HG03565 (cell line): ENCODE data around the gene RIN1.
A peak's percentile ranks its signal among the peaks of the same experiment; 100 is the strongest.
"Not testable (repeated sequence)": the region's sequence is repeated elsewhere in the genome, so short reads cannot be mapped to it uniquely, and the experiment has no call there.

ENCODE experiments used
- ATAC-seq: cut with Tn5 transposase; IDR thresholded peaks from one replicate; pipeline ENCODE4 v1.9.1; 2021; ENCODE audit warnings: mild to moderate bottlenecking, moderate library complexity; ENCODE audit not compliant: unreplicated experiment

The RIN1 gene

GRCh38 chr11:66322732-66323427 lies 13.4 kb downstream of the RIN1 start:
- ATAC-seq: no peak

DNA sequence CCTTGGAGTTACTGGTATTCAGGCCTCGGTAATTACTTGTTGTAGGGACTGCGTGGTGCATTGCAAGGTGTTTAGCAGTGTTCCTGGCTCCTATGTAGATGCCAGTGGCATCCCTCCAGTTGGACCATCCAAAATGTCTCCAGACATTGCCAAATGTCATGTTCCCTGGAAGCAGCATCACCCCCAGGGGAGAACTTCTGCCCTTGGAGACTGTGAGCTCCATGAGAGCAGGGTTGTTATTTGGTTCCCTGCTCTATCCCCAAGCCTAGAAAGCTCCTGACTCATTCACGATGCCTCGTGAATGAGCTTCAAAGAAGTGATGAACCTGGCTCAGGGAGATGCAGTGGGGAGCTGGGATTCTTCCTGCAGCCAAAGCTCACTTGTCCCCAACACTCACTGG lies 14.6 kb downstream of the RIN1 start:
- no peak for ATAC-seq

DNA sequence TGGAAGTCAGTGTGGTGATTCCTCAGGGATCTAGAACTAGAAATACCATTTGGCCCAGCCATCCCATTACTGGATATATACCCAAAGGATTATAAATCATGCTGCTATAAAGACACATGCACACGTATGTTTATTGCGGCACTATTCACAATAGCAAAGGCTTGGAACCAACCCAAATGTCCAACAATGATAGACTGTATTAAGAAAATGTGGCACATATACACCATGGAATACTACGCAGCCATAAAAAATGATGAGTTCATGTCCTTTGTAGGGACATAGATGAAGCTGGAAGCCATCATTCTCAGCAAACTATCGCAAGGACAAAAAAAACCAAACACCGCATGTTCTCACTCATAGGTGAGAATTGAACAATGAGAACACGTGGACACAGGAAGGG lies 15.5 kb downstream of the RIN1 start:
- ATAC-seq: not testable (repeated sequence)

GRCh38 chr11:66320289-66320688 lies 15.9 kb downstream of the RIN1 start:
- ATAC-seq: not testable (repeated sequence)

- ATAC-seq: no peak
Measured at GRCh38 chr11:66318600-66318970, 17.6 kb downstream of the RIN1 start.

DNA sequence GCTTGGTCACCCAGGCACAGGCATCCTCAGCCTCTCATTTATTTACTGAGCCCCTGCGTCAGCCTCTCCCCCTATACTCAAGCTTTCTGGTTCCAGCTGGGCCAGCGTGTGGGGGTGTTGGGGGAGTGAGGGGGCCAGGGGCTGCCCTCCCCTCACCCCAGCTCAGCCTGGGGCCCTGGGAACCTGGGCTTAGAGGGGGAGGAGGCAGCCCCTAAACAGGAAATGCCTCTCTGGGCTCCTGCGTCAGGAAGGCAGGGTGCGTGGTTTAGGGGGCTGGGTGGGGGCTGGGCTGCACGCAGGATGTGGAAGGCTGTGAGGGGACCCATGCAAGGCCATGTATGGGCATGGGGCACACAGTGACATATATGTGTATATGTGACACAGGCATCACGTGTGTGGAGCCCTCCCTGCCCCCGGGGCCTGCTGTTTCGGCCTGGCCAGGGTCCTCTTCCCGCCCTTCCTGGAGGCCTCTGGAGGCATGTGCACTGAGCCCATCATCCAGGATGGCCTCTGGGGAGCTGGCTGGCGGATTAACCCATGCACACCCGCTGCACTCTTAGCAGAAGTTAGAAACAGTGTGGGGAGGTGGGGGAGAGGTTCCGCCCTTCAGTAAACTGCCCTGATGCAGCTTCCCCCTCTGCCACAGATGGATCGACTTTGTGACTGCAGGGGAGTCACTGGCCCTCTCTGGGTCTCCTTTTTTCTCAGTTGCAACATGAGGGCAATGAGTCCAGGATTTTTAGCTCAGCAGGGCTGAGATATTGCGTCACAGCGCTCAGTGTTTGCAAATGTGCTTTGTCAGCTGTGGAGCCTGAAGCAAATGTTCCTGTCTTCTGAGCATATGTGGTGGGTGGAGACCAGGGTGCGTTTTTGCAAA lies 18.3 kb downstream of the RIN1 start:
- ATAC-seq: no peak

DNA sequence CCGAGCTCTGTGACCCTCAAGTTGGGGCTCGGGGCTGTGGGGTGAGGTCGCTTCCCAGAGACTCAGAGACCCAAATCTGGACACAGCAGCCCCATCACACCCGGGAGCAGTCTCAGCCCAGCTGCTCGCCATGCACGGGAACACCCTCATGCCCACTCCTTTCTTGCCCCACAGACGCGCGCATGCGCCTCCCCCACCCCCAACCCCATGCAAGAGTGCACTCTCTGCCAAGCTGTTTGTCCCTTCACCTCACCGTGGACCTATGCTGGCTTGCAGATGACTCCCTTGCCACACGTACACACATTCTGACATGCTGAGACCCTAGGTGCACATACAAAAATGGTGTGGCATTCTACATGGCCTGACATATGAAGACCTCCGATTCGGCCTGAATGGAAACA lies 18.9 kb downstream of the RIN1 start:
- no peak for ATAC-seq

DNA sequence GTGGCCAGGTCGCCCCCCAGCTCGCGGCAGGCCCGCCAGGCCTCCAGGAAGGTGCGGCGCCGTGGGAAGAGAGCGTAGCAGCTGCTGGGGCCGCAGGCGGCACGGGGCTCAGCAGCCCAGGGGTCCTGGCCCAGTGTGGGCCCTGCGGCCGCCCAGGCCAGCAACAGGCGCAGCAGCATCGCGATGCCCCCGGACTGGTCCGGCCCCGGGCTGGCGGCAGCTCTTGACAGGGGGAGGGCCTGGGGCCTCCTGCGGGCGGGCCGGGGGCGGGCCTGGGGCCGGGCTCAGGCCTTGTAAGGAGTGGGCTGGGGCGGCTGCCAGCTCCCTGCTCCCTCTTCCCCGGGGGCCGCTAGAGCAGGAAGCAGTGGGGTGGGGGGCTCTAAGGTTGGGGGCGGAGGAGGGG lies 19.4 kb downstream of the RIN1 start, which contains the start of gene CD248:
Gene CD248 (minus strand): TSS at position 196 of the 403 bp plus-strand sequence. CDS start 17 bp downstream, at position 179.
- ATAC-seq: no peak

DNA sequence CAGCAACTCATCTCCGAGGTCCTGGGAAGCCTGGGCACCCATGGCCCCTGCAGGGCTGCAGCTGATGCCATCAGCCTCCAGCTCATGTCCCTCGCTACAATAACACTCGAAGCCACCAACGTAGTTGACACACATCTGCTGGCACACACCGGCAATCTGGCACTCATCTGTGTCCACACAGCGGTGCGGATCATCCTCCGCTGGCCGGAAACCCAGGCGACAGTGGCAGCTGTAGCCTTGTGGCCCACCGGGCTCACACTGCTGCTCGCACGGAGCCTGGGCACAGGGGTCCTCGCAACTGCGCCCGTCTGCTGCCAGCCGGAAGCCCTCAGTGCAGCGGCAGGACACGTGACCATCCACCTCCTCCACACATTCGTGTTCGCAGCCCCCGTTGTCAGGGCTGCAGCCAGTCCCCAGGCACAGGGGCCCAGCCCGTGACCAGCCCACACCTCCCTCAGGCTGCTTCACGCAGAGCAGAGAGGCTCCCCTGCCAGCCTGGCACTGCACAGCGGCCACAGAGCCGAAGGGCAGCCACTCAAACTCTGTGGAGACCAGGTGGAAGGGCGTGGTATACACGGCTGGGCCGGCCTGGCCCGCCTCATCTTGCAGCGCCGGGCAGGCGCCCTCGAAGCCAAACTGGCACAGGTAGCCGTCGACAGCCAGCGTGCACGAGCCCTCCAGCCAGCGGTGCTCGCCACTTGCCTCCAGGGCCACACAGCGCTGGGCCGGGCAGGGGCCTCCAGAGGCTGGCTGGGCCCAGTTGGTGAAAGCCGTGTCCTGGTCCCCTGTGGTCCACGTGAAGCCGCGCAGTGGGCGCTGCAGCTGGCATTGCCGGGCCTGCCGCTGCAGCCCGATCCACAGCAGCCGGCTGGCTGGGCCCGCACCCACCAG lies 20.1 kb downstream of the RIN1 start:
- ATAC-seq: no peak

DNA sequence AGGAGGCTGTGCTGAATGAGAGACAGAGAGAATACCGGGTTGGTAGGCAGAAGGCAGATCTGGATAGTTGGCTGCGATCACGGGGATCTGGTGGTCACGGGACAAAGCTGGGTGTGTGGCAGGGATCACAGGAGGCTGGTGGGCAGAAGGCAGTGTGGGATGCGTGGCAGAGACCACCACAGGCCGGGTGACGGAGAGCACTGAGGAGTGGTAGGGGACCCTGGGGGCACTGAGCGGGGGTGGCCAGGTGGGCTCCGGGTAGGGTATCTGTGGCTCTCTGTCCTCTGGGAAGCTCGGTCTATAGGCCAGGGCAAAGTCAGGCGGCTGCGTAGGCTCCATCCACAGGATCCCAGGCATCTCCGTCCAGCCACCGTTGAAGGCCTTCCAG lies 20.7 kb downstream of the RIN1 start:
- no peak for ATAC-seq

- no peak for ATAC-seq
Measured at GRCh38 chr11:66314561-66315497, 21.4 kb downstream of the RIN1 start.

GRCh38 chr11:66314186-66314501 lies 22.1 kb downstream of the RIN1 start:
- ATAC-seq: no peak

DNA sequence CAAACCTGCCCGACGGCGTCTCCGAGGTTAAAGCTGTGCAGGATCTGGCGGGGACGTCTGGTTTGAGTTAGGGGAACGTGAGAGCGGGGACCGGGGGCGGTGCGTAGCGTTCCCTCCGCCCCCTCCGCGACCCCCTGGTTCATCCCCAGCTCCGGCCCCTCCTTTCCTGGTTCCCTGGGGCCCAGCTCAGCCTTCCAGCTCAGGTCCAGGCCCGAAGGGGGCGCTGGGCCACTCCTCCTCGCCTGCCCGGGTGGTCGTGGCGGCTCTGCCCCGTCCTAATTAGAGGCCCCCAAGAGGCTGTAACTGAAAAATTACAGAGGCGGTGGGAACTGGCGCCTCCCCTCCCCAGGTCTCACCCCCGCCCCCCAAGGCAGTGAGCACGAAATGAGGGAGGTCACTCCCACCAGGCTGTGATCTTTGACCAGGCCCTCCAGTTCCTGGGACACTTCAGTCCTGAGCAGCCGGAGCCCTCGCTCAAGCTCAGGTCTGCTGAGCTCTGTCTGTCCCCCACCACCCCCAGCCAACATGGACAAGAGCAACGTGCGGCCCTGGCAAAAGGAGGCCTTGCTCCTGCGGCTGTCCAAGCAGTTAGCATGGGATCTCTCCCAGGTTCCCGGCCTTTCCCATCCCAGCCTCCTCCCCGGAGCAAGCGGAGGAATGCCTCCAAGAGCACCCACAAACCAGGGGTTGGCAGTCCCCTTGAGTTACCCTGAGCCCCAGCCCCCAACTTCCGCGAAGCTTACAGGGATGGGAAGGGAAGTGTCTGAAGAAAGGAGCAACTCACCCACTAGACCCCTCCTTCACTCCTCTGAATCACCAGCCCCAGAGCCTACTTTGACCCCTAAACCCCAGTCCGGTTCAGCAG lies 22.7 kb downstream of the RIN1 start:
- no peak for ATAC-seq

GRCh38 chr11:66312549-66313320 lies 23.5 kb downstream of the RIN1 start:
- ATAC-seq: peak; percentile 42

GRCh38 chr11:66311965-66312548 lies 24.2 kb downstream of the RIN1 start:
- peak; percentile 69 for ATAC-seq

DNA sequence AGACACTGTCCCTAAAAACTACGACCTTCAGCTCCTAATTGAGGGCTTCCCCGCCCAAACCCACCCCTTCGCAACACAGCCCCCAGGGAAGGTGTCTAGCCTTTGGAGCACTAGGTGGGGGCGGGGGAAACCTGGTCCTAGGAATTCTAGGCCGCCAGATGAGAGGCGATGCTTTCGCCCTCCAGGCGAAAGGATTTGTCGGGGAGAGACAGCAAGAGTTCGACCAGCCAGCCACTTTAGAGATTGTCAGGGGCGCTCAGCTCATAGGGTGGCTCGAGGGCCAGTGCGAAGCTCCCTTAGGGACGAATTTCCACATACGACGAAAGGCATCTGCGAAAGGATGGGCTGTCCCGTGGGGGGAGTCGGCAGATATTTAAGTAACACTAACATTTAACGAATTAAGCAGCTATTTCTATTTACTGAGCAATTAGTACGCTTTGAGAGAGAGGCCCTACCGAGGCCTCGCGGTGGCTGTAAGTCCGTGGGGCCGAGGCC lies 24.7 kb downstream of the RIN1 start:
- ATAC-seq: no peak

- ATAC-seq: not testable (repeated sequence)
Measured at GRCh38 chr11:66310803-66311440, 25.3 kb downstream of the RIN1 start.
